HepG2 (cell line): ENCODE data around the gene C4B. TPM values are rescaled to one million over a fixed set of nuclear protein-coding genes. Genes with fewer than 3 reads are reported as not detected.

Experiments used
- ATF3 ChIP-seq: sonication (generic); formaldehyde crosslinking; IDR thresholded peaks from 2 replicates; pipeline ENCODE4 v1.4.0; 2020; ENCODE audit warnings: missing genetic modification reagents
- ATF6 ChIP-seq: sonication (generic); formaldehyde crosslinking; conservative IDR thresholded peaks from 2 replicates; pipeline ENCODE4 v1.4.0; 2020; ENCODE audit warnings: missing genetic modification reagents
- GZF1 ChIP-seq: sonication (generic); formaldehyde crosslinking; IDR thresholded peaks from 2 replicates; pipeline ENCODE4 v1.5.1; 2020; ENCODE audit warnings: mild to moderate bottlenecking, missing genetic modification reagents
- NFIB ChIP-seq: sonication (generic); formaldehyde crosslinking; IDR thresholded peaks from 2 replicates; pipeline ENCODE4 v1.9.0; 2021; ENCODE audit warnings: missing genetic modification reagents, mild to moderate bottlenecking, borderline replicate concordance
- SP4 ChIP-seq: sonication (generic); formaldehyde crosslinking; IDR thresholded peaks from 2 replicates; pipeline ENCODE4 v1.8.1; 2023; ENCODE audit warnings: mild to moderate bottlenecking, missing genetic modification reagents
- TAF1 ChIP-seq: sonication (generic); formaldehyde crosslinking; IDR thresholded peaks from 2 replicates; pipeline ENCODE4 v1.4.0; 2020; ENCODE audit warnings: missing genetic modification reagents
- TFDP1 ChIP-seq: IDR thresholded peaks from 2 replicates; pipeline ENCODE4 v1.6.1; 2016; ENCODE audit warnings: missing compliant biosample characterization, missing genetic modification reagents, borderline replicate concordance
- U2AF2 ChIP-seq: fragments of 200-400 bp; formaldehyde crosslinking; IDR thresholded peaks from 2 replicates; pipeline ENCODE4 v1.6.1; 2017; ENCODE audit warnings: low read depth, mild to moderate bottlenecking, low read length
- ZFP36L1 ChIP-seq: sonication (generic); formaldehyde crosslinking; IDR thresholded peaks from 2 replicates; pipeline ENCODE4 v1.8.0; 2022; ENCODE audit warnings: mild to moderate bottlenecking, missing genetic modification reagents, moderate library complexity
- ZGPAT ChIP-seq: IDR thresholded peaks from 2 replicates; pipeline ENCODE4 v1.6.1; 2016; ENCODE audit warnings: mild to moderate bottlenecking
- ZMYM2 ChIP-seq: sonication (generic); formaldehyde crosslinking; IDR thresholded peaks from 2 replicates; pipeline ENCODE4 v1.8.0; 2022; ENCODE audit warnings: mild to moderate bottlenecking, missing genetic modification reagents
- polyA plus RNA-seq, 8 experiments: library from polyadenylated mRNA; depleted of rRNA in 3 of 8; stranded (reverse) in 7 of 8; unstranded in 1 of 8; fragments of >200 nt; fragmentation: Illumina TruSeq in 4 of 8; extraction: Trizol in 4 of 8; gene quantifications; 2 replicates each; pipeline versions ENCODE4 v1.2.1 to v1.2.3, GENCODE V29; 2011 to 2016; ENCODE audit warnings: low read depth in 4 of 8, missing spikeins in 1 of 8, mixed read lengths in 1 of 8; ENCODE audit not compliant: insufficient read depth in 1 of 8
- total RNA-seq, 5 experiments: library from RNA; depleted of rRNA; stranded (reverse); fragments of >200 nt; fragmentation: Illumina TruSeq; extraction: Trizol; gene quantifications; 2 replicates each; pipeline ENCODE4 v1.2.3, GENCODE V29; 2016; ENCODE audit warnings: low read depth in 1 of 5

The C4B gene
- total and polyA plus RNA-seq, 2 of the 13 experiments (the other 11 are each of a cell fraction or from before 2014, with no cell fraction given) = 167 to 538 TPM

GRCh38 chr6:31971993-31972708, 42.4 kb upstream of the C4B start, which contains the start of gene DXO (continued):
- TF ChIP-seq ATF6 (CRISPR knock-in tag) (no peak), ATF3 (peak; percentile 91), NFIB (CRISPR knock-in tag) (no peak), ZGPAT (peak; percentile 97), ZFP36L1 (no peak; the same call in 1 of the 2 replicates), GZF1 (CRISPR knock-in tag) (no peak), U2AF2 (no peak), SP4 (CRISPR knock-in tag) (peak; percentile 83), TAF1 (CRISPR knock-in tag) (peak; percentile 62; the same call in 1 of the 2 replicates), TFDP1 (CRISPR knock-in tag) (peak; percentile 82; the same call in 1 of the 2 replicates), ZMYM2 (CRISPR knock-in tag) (peak; percentile 91)
